ENCODE measurements around the gene ROR2. TPM values are rescaled to one million over a fixed set of nuclear protein-coding genes. Genes with fewer than 3 reads are reported as not detected.

Gene ROR2
- total RNA-seq, 1 donor from 2014 or later: not detected

GRCh38 chr9:91820126-91820750 is 129.8 kb downstream of the ROR2 start:
- DNase-seq (ENCODE audit: low read depth, low spot score): no peak

- no peak for DNase-seq (ENCODE audit: low read depth, low spot score)
Observed at GRCh38 chr9:91818647-91819403, 131.2 kb downstream of the ROR2 start.

- no peak for DNase-seq (ENCODE audit: low read depth, low spot score)
Observed at GRCh38 chr9:91818225-91818585, 131.8 kb downstream of the ROR2 start.

- no peak for DNase-seq (ENCODE audit: low read depth, low spot score)
Observed at GRCh38 chr9:91817493-91818224, 132.4 kb downstream of the ROR2 start.

GRCh38 chr9:91817106-91817492 is 132.9 kb downstream of the ROR2 start:
- DNase-seq (ENCODE audit: low read depth, low spot score): no peak

GRCh38 chr9:91816356-91816755 is 133.7 kb downstream of the ROR2 start:
- no peak for DNase-seq (ENCODE audit: low read depth, low spot score)

- no peak for DNase-seq (ENCODE audit: low read depth, low spot score)
Observed at GRCh38 chr9:91815896-91816295, 134.1 kb downstream of the ROR2 start.

GRCh38 chr9:91814753-91815152 is 135.3 kb downstream of the ROR2 start:
- DNase-seq (ENCODE audit: low read depth, low spot score): no peak

- no peak for DNase-seq (ENCODE audit: low read depth, low spot score)
Observed at GRCh38 chr9:91814201-91814600, 135.8 kb downstream of the ROR2 start.

- no peak for DNase-seq (ENCODE audit: low read depth, low spot score)
Observed at GRCh38 chr9:91813176-91813795, 136.7 kb downstream of the ROR2 start.

GRCh38 chr9:91812191-91812590 is 137.8 kb downstream of the ROR2 start:
- no peak for DNase-seq (ENCODE audit: low read depth, low spot score)

GRCh38 chr9:91811024-91811909 is 138.8 kb downstream of the ROR2 start:
- DNase-seq (ENCODE audit: low read depth, low spot score): no peak

GRCh38 chr9:91810286-91810905 is 139.6 kb downstream of the ROR2 start:
- DNase-seq (ENCODE audit: low read depth, low spot score): no peak

GRCh38 chr9:91809581-91810285 is 140.3 kb downstream of the ROR2 start:
- no peak for DNase-seq (ENCODE audit: low read depth, low spot score)

- no peak for DNase-seq (ENCODE audit: low read depth, low spot score)
Observed at GRCh38 chr9:91807643-91808246, 142.3 kb downstream of the ROR2 start.

GRCh38 chr9:91805031-91805430 is 145.0 kb downstream of the ROR2 start:
- DNase-seq (ENCODE audit: low read depth, low spot score): no peak

GRCh38 chr9:91803970-91804752 is 145.9 kb downstream of the ROR2 start:
- no peak for DNase-seq (ENCODE audit: low read depth, low spot score)

GRCh38 chr9:91803151-91803940 is 146.7 kb downstream of the ROR2 start:
- no peak for DNase-seq (ENCODE audit: low read depth, low spot score)

Measured in pulmonary artery endothelial cell (primary cell).